Pons (tissue), 1 donor: Measurements from ENCODE around the gene BFSP2.
A peak's percentile ranks its signal among the peaks of the same experiment; 100 is the strongest.

Experiments
- DNase-seq: peaks from one replicate; pipeline ENCODE4 v3.0.0-alpha.2; 2016; ENCODE audit warnings: low spot score

Gene BFSP2

GRCh38 chr3:133383741-133384140 is 16.1 kb upstream of the BFSP2 start:
- DNase-seq: no peak

- peak; percentile 65 for DNase-seq
These were observed 15.4 kb upstream of the BFSP2 start for GRCh38 chr3:133384331-133385027.

GRCh38 chr3:133386876-133387275 is 13.0 kb upstream of the BFSP2 start:
- no peak for DNase-seq

- DNase-seq: no peak
These were observed 12.5 kb upstream of the BFSP2 start for GRCh38 chr3:133387341-133387740.

DNA sequence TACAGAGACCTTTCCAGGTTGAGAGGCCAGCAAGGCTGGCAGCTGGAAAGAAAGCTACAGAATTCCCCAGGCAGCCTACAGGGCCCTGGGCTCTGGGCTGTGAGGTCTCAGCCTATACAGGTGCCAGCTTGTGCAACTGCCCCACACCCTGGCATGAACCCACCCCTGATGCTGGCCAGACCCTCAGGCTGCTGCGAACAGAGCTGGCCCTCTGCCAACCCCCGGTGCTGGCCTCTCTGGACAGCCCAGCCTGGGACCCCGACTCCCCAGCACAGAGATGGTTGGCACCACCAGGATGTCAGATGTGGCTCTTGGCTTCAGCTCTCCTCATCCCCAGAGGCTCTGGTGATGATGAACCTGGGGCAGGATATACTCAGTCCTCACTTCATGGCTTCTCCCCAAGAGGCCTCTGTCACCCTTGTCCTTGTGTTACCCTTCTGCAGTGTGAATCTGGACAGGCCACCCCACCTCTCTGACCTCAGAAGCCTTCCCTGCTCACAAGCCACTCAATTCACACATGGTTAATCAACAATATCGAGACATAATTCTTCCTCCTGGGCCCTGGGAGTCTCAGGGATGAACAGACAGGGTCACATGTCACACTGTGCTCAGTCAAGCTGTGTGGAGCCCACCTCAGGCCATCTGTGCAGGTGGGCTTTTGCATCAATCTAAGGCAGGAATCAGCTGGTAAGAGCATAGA is 11.0 kb upstream of the BFSP2 start:
- DNase-seq: no peak

- no peak for DNase-seq
These were observed 9.1 kb upstream of the BFSP2 start for GRCh38 chr3:133390715-133391114.

- DNase-seq: no peak
These were observed 6.7 kb upstream of the BFSP2 start for GRCh38 chr3:133393204-133393603.

- DNase-seq: no peak
These were observed 6.0 kb upstream of the BFSP2 start for GRCh38 chr3:133393691-133394474.

DNA sequence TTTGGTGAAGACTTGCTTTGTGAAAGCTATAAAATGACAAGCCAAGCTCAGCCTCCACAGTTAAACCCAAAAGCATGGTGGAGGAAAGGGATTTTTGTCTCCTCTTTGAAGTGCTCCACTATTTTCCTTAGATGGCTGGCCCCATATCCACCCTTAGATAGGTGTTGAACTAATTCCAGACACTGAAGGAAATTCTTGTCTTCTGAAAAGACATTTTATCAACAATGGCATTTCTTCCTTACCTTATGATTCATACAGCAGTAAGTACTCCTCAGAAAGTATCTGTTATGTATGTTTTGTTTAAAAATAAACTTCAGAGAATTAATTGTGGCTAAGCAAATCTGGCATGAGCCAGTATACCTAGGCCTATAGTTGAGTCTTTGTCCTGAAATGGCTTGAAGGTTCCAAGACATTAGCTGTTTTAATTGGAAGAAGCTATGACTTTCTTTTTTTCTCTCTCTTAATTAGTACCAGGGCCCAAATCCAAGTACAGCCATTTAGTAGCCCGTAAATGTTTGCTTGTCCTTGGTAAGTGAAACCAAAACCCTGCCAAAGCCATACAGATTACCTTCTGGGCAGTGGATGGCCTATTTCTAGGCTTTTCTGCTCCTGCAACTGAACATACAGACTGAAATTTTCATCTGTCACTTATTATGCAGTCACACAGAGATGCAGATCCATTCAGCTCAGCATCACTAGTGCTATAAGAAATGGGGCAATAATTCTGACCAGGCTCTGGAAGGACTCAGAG is 5.1 kb upstream of the BFSP2 start:
- no peak for DNase-seq

- DNase-seq: no peak
These were observed 3.0 kb upstream of the BFSP2 start for GRCh38 chr3:133396906-133397305.

- peak; percentile 52 for DNase-seq
These were observed 1.7 kb downstream of the BFSP2 start for GRCh38 chr3:133401374-133402135.

GRCh38 chr3:133404920-133405319 is 5.1 kb downstream of the BFSP2 start:
- peak; percentile 37 for DNase-seq

GRCh38 chr3:133408366-133408765 is 8.5 kb downstream of the BFSP2 start:
- no peak for DNase-seq

DNA sequence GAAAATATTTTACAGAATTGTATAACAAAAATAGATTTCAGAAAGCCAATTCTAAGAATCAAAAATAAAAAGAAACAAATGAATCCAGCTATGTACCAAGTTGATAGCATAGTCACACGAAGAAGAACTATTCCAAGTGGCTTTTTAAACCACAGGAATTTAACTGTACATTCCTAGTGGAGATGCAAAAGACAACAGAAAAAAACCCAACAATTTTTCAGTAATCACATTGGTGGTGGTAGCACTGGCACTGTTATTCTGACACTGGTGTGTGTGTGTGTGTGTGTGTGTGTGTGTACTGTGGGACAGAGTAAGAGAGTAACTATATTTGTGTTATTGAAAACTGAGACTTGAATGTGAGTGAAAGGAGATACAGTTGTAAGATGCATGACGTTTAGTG is 9.1 kb downstream of the BFSP2 start:
- DNase-seq: no peak

GRCh38 chr3:133410191-133410892 is 10.5 kb downstream of the BFSP2 start:
- no peak for DNase-seq

- DNase-seq: no peak
These were observed 12.6 kb downstream of the BFSP2 start for GRCh38 chr3:133412183-133413132.

DNA sequence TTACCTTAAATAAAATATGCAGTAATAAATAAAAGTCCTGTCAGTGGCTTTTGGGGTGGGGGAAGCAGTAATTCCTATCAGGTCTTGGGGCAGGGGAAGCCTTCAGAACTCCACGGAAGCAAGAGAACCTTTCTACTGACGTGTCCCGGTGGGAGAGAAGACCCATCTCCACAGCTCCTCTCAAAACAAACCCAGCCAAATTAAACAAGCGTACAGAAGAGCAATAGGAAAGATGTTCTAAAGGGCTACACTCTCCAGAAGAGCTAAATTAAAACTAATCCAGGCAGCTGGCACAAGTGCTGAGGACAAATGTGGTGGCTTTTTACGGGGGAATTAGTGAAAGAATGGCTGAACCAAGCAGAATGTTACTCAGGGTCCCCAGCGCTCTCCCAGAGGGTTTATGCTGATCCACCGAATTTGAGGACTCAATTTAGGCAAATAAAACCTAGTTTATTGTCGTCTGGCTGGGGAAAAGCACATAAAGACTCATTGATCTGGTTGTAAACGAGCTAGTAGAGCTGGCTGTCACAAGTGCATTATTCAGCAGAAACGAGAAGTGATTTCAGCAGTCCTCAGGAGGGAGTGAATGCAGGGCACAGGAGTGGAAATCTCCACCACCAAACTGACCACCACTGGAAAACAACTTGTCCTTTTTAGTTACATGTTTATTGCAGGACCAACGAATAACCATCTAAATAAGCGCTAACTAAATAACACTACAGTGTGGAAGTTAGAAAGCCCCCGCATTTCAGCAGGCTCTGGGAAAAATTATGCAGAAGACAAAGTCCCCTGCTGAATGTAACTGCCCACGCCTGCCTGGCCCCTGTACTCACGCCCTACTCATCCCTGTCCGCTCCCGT is 13.5 kb downstream of the BFSP2 start:
- DNase-seq: peak; percentile 92

DNA sequence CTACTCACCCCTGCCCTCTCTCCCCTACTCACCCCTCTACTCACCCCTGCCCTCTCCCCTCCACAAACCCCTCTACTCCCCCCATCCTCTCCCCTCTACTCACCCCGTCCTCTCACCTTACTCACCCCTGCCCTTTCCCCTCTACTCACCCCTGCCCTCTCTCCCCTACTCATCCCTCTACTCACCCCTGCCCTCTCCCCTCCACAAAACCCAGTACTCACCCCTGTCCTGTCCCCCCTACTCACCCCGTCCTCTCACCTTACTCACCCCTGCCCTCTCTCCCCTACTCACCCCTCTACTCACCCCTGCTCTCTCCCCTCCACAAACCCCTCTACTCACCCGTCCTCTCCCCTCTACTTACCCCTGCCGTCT is 14.2 kb downstream of the BFSP2 start:
- no peak for DNase-seq

DNA sequence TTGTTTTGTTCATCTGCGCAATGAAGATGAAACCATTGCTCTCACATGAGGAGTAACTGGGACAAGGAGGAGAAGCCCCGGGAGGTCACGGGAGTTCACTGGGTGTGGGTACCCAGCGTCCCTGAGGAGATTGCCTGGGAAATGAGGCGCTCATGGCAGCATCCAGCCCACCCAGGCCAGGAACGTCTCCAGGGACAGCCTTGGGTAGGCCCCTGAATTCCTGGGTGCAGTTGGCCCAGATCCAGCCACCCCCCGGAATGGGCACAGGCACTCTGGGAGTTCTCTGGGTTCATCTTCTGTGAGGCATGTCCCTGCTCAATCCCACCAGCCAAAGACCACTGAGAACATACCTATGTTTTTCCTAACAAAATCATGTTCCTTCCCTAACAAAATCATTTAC is 18.5 kb downstream of the BFSP2 start:
- no peak for DNase-seq
